ENCODE measurements around the gene PIK3CA. TPM values are rescaled to one million over a fixed set of nuclear protein-coding genes. Genes with fewer than 3 reads are reported as not detected.

The PIK3CA gene
- total and polyA plus RNA-seq, 8 donors, result 25.3 to 39.8 (median 32.2) TPM

GRCh38 chr3:179166561-179167201, 18.5 kb downstream of the PIK3CA start:
- intact Hi-C loops (cut with DNase I), result no loop called here
- Histone ChIP-seq H3K27me3 (no peaks in the 10 kb centered on the region), H3K4me1 (peaks cover 0 to 8% of the 10 kb centered on the region in 2 donors), H3K9me3 (peaks cover 0 to 5% of the 10 kb centered on the region in 2 donors), H3K4me3 (no peak overlapping the region), H3K36me3 (no peaks in the 10 kb centered on the region), H3K27ac (no peak overlapping the region)
- DNase-seq, result no peak
- ATAC-seq, result no peak
- TF ChIP-seq CTCF (IDR thresholded peaks at IDR 0.05), result no peak

- TF ChIP-seq CTCF (IDR thresholded peaks at IDR 0.05), result no peak
Observed at GRCh38 chr3:179168918-179169317, 20.8 kb downstream of the PIK3CA start.

GRCh38 chr3:179172546-179172945, 24.4 kb downstream of the PIK3CA start:
- intact Hi-C loops (cut with DNase I), result no loop called here
- H3K27me3 ChIP-seq, result no peaks in the 10 kb centered on the region
- H3K36me3 ChIP-seq, result no peaks in the 10 kb centered on the region
- ATAC-seq (no peak), DNase-seq (no peak)
- no peak overlapping the region for H3K4me3 ChIP-seq
- H3K9me3 ChIP-seq, result peaks cover 0 to 11% of the 10 kb centered on the region in 2 donors
- no peak overlapping the region for H3K27ac ChIP-seq
- TF ChIP-seq CTCF (IDR thresholded peaks at IDR 0.05), result no peak
- peaks cover 0 to 4% of the 10 kb centered on the region in 2 donors for H3K4me1 ChIP-seq

More at GRCh38 chr3:179168918-179169317, 20.8 kb downstream of the PIK3CA start:
- ATAC-seq (no peak), DNase-seq (no peak)
- Histone ChIP-seq H3K27me3 (no peaks in the 10 kb centered on the region), H3K36me3 (no peaks in the 10 kb centered on the region), H3K4me1 (peaks cover 0 to 8% of the 10 kb centered on the region in 2 donors), H3K9me3 (peaks cover 0 to 11% of the 10 kb centered on the region in 2 donors), H3K27ac (no peak overlapping the region), H3K4me3 (no peak overlapping the region)
- intact Hi-C loops (cut with DNase I), result no loop called here

- H3K27me3 ChIP-seq, result no peaks in the 10 kb centered on the region
Observed at GRCh38 chr3:179174316-179174715, 26.2 kb downstream of the PIK3CA start.

GRCh38 chr3:179174898-179175297, 26.7 kb downstream of the PIK3CA start:
- intact Hi-C loops (cut with DNase I), result no loop called here
- Histone ChIP-seq H3K4me1 (peaks cover 0 to 5% of the 10 kb centered on the region in 2 donors), H3K9me3 (peaks cover 0 to 11% of the 10 kb centered on the region in 2 donors), H3K27me3 (no peaks in the 10 kb centered on the region), H3K4me3 (no peak overlapping the region), H3K27ac (no peak overlapping the region), H3K36me3 (no peaks in the 10 kb centered on the region)
- ATAC-seq (no peak), DNase-seq (no peak)
- no peak for TF ChIP-seq CTCF (IDR thresholded peaks at IDR 0.05)

More at GRCh38 chr3:179174316-179174715, 26.2 kb downstream of the PIK3CA start:
- Histone ChIP-seq H3K27ac (no peak overlapping the region), H3K4me3 (no peak overlapping the region), H3K36me3 (no peaks in the 10 kb centered on the region), H3K9me3 (peaks cover 0 to 11% of the 10 kb centered on the region in 2 donors), H3K4me1 (peaks cover 0 to 4% of the 10 kb centered on the region in 2 donors)
- DNase-seq, result no peak
- intact Hi-C loops (cut with DNase I), result no loop called here
- no peak for ATAC-seq
- TF ChIP-seq CTCF (IDR thresholded peaks at IDR 0.05), result no peak
